Activated CD4-positive, alpha-beta T cell treated with anti-CD3 and anti-CD28 coated beads, Interleukin-2, amount 50 U/mL, for 1 hour (primary cell): ENCODE measurements around the gene MYMK.

Experiments
- DNase-seq: peaks from one replicate; pipeline ENCODE4 v3.0.0-alpha.2; 2020

MYMK gene

GRCh38 chr9:133499132-133499891 lies 25.4 kb downstream of the MYMK start:
- DNase-seq, result no peak

GRCh38 chr9:133496861-133497842 lies 27.6 kb downstream of the MYMK start:
- no peak for DNase-seq

DNA sequence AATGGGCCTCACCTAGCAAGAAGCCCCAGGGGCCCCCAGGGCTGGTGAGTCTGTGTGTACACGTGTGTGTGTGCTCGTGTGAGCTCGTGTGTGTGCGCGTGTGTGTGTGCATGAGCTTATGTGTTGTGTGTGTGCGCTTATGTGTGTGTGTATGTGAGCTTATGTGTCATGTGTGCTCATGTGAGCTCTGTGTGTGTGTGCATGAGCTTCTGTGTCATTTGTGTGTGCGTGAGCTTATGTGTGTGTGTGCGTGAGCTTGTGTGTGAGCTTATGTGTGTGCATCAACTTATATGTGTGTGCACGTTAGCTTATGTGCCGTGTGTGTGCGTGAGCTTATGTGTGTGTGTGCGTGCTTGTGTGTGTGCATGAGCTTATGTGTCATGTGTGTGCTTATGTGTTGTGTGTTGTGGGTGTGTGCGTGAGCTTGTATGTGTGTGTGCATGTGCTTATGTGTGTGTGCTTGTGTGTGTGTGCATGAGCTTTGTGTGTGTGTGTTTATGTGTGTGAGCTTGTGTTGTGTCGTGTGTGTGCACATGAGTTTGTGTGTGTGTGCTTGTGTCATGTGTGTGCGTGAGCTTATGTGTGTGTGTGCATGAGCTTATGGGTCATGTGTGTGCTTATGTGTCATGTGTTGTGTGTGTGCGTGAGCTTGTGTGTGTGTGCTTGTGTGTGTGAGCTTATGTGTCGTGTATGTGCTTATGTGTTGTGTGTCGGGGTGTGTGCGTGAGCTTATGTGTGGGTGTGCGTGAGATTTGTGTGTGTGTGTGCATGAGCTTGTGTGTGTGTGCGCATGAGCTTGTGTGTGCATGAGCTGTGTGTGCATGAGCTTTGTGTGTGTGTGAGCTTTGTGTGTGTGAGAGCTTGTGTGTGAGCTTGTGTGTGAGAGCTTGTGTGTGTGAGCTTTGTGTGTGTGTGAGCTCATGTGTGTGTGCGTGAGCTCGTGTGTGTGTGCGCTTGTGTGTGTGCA lies 29.1 kb downstream of the MYMK start:
- no peak for DNase-seq

DNA sequence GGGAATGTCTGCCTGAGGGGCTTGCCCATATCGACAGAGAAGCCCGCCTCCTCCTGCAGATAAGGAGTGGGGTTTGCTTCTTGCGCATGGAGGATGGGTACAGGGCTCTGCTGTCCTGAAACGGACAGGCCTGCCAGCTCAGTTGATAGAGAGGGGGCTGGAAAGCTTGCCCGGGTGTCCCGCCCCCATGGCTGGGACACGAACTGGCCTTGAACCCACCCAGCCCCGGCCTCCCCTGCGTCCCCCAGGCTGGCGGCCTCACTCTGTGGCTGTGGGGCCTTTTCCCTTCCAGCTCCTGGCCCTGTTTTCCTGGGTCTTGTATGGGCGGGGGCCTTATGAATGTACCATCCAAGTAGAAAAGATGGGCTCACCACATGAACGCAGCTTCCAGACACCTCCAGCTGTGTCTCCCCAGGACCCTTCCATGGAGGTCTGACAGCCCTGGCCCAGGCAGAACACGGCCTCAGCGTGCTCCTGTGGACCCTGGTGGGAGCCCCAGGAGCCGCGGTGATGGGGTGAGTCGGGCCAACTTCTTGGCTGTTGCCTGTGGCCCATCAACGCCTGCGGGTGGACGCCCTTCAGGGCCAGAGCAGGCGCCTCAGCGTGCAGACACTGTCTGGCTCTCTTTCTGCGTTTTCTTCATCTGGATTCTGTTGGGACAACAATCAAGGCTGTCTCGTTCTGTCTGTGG lies 30.0 kb downstream of the MYMK start:
- DNase-seq, result no peak

GRCh38 chr9:133493845-133494540 lies 30.8 kb downstream of the MYMK start:
- DNase-seq, result no peak

- DNase-seq, result no peak
Observed at GRCh38 chr9:133493428-133493827, 31.3 kb downstream of the MYMK start.

- DNase-seq, result no peak
Observed at GRCh38 chr9:133492061-133493021, 32.4 kb downstream of the MYMK start.

DNA sequence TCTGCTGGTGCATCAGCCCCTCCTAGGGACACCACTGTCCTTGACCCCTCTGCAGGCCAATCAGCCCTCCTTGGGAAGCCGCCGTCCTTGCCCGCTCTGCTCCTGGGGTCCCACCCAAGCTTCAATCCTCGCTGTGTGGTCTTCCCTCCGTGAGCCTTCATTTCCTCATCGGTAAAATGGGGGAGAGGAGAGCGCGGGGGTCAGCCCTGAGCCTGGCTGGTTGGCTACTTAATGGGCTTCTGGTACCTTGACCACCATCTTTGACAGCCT lies 33.2 kb downstream of the MYMK start:
- DNase-seq, result no peak

- no peak for DNase-seq
Observed at GRCh38 chr9:133490865-133491655, 33.7 kb downstream of the MYMK start.

- DNase-seq, result no peak
Observed at GRCh38 chr9:133490201-133490681, 34.5 kb downstream of the MYMK start.

DNA sequence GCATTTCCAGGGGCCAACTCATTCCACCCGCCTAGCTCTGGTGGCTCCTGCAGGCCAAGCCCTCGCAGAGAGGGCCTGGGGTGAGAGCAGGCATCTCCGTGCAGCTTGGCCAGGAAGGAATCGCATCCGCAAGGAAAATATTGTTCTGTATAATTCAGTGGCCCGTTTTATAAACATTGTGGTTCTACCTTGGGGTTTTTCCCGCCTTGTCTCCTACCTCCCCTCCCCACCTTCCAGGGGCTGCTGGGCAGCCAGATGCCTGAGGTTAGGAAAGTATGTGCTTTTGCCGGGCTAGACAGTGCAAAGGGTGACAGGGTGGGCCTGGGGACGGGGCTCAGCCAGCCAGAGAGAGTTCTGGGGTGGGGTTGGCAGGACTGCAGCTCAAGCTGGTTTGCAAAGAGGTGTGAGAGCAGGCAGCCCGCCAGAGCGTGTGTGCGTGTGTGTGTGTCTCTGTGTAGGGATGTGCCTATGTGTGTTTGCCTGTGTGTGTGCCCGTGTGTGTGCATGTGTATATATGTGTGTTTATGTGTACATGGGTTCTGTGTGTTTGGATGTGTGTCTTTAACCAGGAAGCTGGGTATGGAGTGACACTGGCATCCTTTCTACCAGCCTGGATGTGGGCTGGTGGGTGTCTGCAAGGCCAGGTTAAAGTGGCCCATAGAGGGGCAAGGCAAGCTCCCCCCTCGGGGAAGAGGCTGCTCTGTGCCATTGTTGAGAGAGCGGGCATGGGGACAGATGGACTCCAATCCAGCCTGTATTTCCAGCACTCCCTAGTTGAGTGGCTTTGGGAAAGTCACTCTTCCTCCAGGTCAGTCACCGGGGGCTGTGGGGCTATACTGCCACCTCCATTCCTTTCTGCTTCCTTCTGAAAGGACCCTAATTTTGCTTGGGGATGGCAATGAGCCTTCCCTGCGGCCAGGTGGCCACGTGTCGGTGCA lies 35.2 kb downstream of the MYMK start:
- DNase-seq, result no peak

DNA sequence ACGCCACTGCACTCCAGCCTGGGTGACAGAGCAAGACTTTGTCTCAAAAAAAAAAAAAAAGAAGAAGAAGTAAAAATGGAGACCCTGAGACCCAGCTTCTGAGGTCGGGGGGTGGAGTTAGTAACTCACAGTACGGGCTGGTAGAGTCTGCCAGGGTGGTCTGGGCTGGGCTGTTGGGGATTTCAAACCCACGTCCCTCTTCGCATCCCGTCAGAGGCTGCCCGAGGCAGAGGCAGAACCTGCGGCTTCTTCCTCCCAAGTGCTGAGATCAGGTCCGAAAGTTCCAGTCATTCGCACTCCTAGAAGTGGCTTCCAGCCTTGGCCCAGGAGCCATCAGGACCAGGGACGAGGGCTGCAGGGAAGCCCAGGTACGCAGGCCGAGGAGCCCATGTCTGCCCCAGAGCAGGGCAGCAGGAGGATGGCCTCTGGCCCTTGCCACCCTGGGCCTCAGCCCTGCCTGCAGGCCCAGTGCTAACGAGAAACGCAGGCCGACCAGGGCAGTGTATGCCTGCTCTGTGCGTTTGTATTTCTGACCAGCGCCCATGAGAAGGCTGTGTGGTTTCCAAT lies 36.0 kb downstream of the MYMK start:
- DNase-seq, result no peak

GRCh38 chr9:133487331-133487725 lies 37.4 kb downstream of the MYMK start:
- no peak for DNase-seq

GRCh38 chr9:133485531-133486260 lies 39.1 kb downstream of the MYMK start:
- no peak for DNase-seq

DNA sequence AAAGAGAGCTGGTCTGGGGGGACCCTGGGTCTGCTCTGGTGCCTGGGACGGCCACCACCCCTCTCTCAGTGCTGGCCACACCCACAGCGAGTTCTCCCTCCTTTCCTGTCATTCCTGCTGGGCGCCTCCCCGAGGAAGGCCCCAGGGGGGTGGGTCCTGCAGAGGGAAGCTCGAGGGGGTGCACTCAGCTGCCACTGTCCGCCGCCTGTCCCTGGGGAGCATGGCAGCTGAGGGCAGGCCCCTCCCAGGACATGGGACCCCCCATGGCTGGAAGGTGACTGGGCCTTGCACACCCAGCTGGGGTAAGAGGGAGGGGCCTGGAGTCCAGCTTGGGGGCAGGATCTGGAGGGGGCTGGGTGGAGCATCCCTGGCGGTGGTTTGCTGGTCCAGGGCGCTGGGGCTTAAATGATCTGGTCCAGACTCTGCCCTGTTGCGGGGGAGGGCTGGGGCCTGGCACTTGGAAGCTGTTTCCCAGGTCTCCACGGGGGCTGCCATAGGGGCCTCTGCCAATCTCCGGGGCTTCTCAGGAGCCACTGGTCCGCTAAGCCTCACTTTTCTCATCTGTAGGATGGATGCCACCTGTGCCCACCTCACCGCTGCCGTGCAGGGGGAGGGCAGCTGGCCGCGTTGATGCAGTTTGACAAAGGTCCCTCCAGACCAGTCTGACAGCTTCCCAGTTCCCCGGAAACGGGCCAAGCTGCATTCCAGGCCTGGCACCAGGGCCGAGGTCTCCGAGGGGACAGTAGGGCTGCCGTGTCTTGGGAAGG lies 39.9 kb downstream of the MYMK start:
- DNase-seq, result no peak

DNA sequence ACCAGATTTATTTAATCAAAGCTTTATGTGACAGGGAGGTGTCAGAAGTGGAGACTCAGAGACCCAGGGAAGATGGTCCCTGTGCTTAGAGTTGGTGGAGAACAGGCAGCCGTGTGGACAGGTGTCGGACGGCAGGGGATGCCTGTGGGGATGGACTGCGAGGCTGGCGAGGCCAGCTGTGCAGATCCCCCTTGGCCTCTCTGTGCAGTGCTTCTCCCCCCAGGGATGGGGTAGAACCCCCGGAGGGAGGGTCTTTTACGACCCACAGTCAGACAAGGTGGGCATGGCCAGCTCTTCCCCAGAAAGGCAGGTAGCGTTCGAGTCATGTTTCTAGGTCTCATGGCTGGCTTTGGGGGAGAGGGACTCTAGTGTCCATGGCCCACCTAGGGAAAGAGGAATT lies 41.1 kb downstream of the MYMK start:
- DNase-seq, result no peak
